Measurements from ENCODE around the gene FNTB.
"Not testable (repeated sequence)": the region's sequence is repeated elsewhere in the genome, so short reads cannot be mapped to it uniquely, and the experiment has no call there.

The FNTB gene

DNA sequence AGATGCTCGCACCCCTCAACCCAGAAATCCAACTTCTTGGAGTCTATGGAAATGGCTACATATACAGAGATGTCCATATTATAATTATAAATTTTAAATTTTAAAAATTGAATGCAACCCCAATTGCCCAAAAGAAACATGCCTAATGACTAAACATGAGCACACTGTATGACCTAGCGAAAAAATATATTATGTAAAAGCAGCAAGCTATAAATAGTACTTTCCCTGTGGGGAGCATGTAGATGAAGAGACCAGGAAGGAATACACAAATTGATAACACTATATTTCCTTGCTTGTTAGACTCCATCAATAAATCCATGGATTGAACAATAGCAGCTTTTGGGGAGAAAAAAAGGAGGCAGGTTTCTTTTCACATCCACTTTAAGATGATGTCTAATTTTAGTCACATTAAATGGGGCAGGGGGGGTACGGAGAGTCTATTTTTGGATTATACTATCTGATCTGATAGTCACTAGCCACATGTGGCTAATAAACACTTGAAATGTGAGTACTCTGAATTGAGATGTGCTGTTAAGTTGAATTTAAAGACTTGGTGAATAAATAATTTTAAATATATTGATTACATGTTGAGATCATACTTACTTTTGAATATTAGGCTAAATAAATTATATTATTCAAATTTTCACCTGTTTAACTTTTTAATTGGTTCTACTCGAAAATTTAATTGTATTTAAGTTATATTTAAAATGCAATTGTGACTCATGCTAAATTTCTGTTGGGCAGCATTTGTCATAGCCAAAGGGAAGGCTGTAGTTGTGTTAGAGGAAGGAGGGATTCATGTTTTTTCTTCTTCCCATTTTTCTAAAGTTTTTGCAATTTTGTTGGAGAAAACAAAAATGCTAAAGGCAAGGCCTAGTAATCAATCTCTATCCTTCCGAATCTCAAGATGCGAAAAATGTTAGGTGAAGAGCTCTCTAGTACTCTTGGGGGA is 98.1 kb downstream of the FNTB start:
- no peak for DNase-seq (ENCODE audit: low spot score)

GRCh38 chr14:65086686-65087085 is 100.0 kb downstream of the FNTB start:
- not testable (repeated sequence) for DNase-seq (ENCODE audit: low spot score)

- not testable (repeated sequence) for DNase-seq (ENCODE audit: low spot score)
These were observed 101.1 kb downstream of the FNTB start for GRCh38 chr14:65087835-65088234.

GRCh38 chr14:65092349-65092748 is 105.7 kb downstream of the FNTB start:
- no peak for DNase-seq (ENCODE audit: low spot score)

GRCh38 chr14:65095633-65096205 is 109.0 kb downstream of the FNTB start:
- DNase-seq (ENCODE audit: low spot score) = no peak

DNA sequence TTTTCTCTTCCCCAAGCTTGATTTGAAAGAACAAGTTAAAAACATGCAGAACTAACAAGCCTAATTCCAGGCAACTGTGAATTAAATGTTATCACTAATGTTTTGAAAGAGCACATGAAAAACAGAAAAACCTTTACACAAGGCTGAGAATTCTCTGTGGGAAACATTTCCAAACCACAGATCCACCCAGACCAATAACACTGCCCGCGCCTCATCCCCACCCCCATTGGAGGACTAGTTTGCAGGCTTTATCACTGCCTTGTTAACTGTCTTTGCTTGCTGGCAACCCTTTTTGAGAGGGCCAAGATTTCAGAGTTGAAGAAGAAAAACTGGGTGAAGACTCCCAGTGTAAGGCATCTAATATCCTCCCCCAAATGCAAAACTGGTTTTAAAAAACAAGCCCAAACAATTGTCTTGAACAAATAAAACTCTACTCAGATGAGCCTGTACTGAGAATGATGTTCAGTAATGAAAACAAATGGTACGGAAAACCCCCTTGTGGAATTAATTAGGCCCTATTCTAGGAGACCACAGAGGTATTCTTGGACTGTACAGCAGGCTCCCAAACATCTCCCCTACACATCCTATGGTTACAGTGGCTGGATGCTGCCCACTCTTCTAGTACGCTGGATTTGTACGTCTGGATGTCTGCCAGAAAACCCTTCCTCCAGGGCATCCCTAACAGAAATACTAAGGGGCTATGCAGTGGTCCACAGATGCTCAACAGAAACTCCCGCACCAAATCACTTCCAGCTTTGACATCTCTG is 109.8 kb downstream of the FNTB start:
- DNase-seq (ENCODE audit: low spot score) = no peak

DNA sequence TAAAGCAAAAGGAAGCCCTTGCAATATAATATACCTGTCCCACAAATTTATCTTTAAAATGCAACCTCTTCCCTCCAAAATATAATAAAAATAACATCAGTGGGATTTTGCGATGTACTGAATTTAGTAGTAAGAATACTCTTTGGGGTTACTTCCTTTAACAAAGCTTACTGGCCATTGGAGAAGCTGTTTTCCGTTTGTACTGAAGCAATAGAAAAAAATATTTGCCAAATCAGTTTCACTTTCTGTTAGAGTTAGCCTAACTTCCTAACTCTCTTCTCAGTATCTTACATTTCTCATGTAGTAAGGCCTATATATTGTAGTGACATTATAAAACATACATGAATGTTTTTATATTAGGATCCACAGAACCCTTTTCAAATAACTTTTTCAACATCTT is 111.9 kb downstream of the FNTB start:
- no peak for DNase-seq (ENCODE audit: low spot score)

DNA sequence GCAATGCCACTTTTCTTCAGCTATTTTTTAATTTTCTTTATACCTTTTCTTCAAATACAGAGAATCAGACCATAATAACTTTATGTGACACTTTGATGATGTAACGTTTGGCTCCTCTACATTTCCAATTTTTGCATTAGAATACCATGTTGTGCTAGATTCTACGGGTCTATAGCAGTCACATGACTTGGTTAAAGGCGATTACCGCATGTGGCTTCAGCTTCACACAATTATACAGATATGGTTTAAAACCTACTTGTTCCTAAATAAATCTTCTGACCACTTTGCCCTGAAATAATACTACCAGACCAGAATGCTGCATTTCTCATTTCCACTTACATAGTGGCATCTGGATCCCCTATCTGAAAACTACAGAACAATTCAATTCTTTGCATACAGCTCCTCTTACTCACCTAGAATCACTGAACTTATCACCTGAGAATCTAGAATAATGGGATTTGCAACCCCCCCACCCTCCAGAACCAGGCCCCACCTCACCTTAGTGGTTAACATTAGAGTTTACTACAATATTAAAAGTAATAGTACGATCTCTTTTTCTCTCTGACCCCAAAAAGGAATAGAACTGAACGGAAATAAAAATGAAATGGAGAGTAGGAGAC is 114.3 kb downstream of the FNTB start:
- DNase-seq (ENCODE audit: low spot score) = no peak

- no peak for DNase-seq (ENCODE audit: low spot score)
These were observed 115.1 kb downstream of the FNTB start for GRCh38 chr14:65101631-65102440.

DNA sequence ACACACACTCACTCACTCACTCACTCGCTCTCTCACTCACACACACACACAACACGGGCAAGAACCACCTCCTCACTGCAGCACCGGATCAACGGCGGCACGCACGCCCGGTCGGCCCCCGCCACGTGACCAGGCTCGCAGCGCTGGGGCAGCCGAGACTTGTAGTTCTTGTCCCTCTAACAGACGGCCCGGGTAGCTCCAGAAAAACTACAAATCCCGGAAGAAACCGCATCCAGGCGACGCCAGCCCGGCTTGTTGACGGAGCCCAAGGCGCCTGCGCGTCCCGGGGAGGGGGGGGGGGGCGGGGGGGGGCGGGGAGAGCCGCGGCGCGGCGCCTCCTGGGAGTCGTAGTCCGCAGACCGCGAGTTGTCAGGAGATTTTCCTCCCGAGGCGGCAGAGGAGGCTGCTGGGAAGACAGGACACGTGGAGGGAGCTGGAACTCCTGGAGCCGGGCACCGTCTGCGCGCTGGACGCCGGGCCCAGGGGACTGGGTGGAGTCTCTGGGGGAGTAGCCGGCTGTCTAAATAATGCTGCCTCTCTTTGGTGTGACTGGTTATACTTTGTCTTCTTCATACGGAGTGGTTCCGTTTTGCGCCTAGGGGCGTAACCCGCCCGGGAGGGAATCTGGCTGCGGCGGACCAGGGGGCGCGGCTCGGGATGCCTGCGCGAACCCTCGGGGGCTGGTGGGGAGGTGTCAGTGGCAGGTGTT is 115.9 kb downstream of the FNTB start, which contains the start of gene MAX:
Gene MAX (minus strand): TSS at position 77 of the 709 bp plus-strand sequence. CDS start 178 bp downstream, outside the sequence.
- DNase-seq (ENCODE audit: low spot score) = peak; percentile 98

DNA sequence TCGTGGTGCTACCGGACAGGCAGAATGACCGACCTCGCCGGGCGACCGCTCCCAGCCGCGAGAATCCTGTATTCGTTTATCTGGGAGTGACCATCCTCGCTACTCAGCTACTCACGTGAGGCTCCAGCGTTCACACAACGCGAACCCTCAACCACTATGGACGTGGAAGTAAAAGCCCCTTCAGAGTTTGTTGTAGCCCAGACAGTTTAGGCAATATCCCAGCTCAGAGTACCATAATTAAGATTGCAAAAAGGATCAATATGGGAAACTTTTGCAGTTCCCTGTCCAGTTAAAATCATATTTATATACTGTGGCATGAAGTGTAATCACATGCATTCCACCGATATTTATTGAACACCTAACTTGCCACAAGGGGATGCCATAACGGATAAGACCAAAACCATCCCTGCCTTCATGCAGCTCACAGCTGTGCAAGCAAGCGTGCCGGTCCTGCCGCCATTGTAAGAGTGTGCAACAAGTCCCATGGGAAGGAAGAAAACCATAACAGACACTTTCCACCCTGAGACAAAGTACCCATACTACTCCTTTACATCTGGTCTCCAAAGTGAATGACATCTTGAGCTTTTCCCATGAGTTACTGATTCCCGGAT is 116.6 kb downstream of the FNTB start:
- DNase-seq (ENCODE audit: low spot score) = peak; percentile 78

DNA sequence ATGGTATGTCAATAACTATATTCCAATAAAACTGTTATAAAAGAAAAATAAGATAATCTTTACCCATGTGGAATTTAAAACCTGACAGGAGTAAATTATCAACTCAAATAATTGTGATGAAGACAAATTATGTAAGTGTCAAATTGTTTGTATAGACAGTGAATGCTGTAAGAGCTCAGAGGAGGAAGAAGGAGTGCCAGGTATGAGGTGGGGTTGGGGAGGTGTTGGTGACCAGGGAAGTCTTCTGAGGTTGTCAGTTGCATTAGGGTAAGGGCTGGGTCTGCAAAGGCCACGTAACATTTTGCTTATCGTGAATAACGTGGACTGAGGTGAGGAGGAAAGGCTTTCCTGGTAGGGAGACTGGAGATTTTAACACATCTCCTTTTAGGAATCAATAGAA is 118.1 kb downstream of the FNTB start:
- DNase-seq (ENCODE audit: low spot score) = no peak

GRCh38 chr14:65106316-65106715 is 119.6 kb downstream of the FNTB start:
- no peak for DNase-seq (ENCODE audit: low spot score)

- DNase-seq (ENCODE audit: low spot score) = no peak
These were observed 120.0 kb downstream of the FNTB start for GRCh38 chr14:65106736-65107135.

- no peak for DNase-seq (ENCODE audit: low spot score)
These were observed 120.5 kb downstream of the FNTB start for GRCh38 chr14:65107200-65107599.

DNA sequence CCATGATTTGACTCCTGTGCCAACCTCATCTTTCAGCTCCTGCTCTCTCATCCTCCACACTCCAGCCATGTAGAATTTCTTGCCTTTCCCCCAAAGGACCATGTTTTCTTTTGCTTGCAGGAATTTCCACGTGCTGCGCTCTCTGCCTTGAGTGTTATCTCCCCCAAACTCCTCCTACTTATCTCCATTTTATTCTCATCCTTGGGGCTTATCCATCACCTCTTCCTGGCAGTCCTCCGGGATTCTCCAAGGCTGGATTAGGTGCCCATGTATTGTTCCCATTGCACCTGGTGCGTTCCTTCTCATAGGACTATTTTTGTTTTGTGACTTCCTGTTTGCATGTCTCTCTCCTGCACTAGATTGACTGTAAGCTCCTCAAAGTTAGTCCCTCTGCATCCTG is 122.7 kb downstream of the FNTB start:
- DNase-seq (ENCODE audit: low spot score) = no peak

- DNase-seq (ENCODE audit: low spot score) = no peak
These were observed 123.8 kb downstream of the FNTB start for GRCh38 chr14:65110525-65110924.
